PC-3 (cell line): ENCODE data around the gene SLC24A5. TPM values are rescaled to one million over a fixed set of nuclear protein-coding genes. Genes with fewer than 3 reads are reported as not detected.

ENCODE experiments used
- ATAC-seq: fragments of 200-7000 bp; cut with Tn5 transposase; 2 replicates; pipeline ENCODE4 v1.9.1; 2020; ENCODE audit warnings: mild to moderate bottlenecking, moderate library complexity
- BruUV-seq: library from RNA; stranded (reverse); fragments of 400-500 nt; replicated peaks from 2 replicates; lab custom pipeline; 2021; lab: Mats Ljungman, UMichigan
- CTCF ChIA-PET: fragments of 300-600 bp; sonication (Branson Sonifier 250); formaldehyde crosslinking; loops from one replicate; lab custom pipeline; 2022; ENCODE audit warnings: antibody characterized with exemption; lab: Charles Lee
- POLR2A ChIA-PET: fragments of 300-600 bp; sonication (Branson Sonifier 250); formaldehyde crosslinking; loops from one replicate; lab custom pipeline; 2022; ENCODE audit warnings: antibody characterized with exemption; ENCODE audit not compliant: unreplicated experiment; lab: Charles Lee
- DNase-seq: peaks from one replicate; pipeline ENCODE4 v3.0.0-alpha.2; 2015
- H2AFZ ChIP-seq: fragments of 300-600 bp; sonication (generic); 2 replicates; pipeline ENCODE4 v1.6.0; 2016; ENCODE audit warnings: antibody characterized with exemption, low read length
- H3F3A ChIP-seq: fragments of 300-600 bp; sonication (generic); one replicate; pipeline ENCODE4 v1.6.0; 2017; ENCODE audit warnings: antibody characterized with exemption, low read length, control low read depth, mild to moderate bottlenecking; ENCODE audit not compliant: unreplicated experiment
- H3K27ac ChIP-seq: fragments of 300-600 bp; sonication (generic); 2 replicates; pipeline ENCODE4 v1.5.1; 2016; ENCODE audit warnings: mild to moderate bottlenecking, low read length
- H3K27me3 ChIP-seq: fragments of 300-600 bp; sonication (generic); 2 replicates; pipeline ENCODE4 v1.6.1; 2016; ENCODE audit warnings: low read length, mixed read lengths
- H3K36me3 ChIP-seq: fragments of 300-600 bp; sonication (generic); 2 replicates; pipeline ENCODE4 v1.6.1; 2016; ENCODE audit warnings: low read depth, mixed run types, low read length, mixed read lengths
- H3K4me1 ChIP-seq: fragments of 300-600 bp; sonication (generic); 2 replicates; pipeline ENCODE4 v1.5.1; 2016; ENCODE audit warnings: low read length; ENCODE audit not compliant: insufficient read depth
- H3K4me2 ChIP-seq: fragments of 300-600 bp; sonication (generic); 2 replicates; pipeline ENCODE4 v1.6.0; 2016; ENCODE audit warnings: low read length
- H3K4me3 ChIP-seq: fragments of 300-600 bp; sonication (generic); 2 replicates; pipeline ENCODE4 v1.5.1; 2016; ENCODE audit warnings: mild to moderate bottlenecking, low read length, mixed read lengths
- H3K79me2 ChIP-seq: fragments of 300-600 bp; sonication (generic); 2 replicates; pipeline ENCODE4 v1.6.1; 2017; ENCODE audit warnings: low read length, mixed read lengths
- H3K9ac ChIP-seq: fragments of 300-600 bp; sonication (generic); 2 replicates; pipeline ENCODE4 v1.6.0; 2016; ENCODE audit warnings: mild to moderate bottlenecking, low read length
- H3K9me2 ChIP-seq: fragments of 300-600 bp; sonication (generic); replicated peaks from 2 replicates; pipeline ENCODE4 v1.6.1; 2016; ENCODE audit warnings: mixed run types, low read length, mixed read lengths
- H3K9me3 ChIP-seq: fragments of 300-600 bp; sonication (generic); 2 replicates; pipeline ENCODE4 v1.6.1; 2016; ENCODE audit warnings: low read length, mixed read lengths
- H4K20me1 ChIP-seq: fragments of 300-600 bp; sonication (generic); 2 replicates; pipeline ENCODE4 v1.6.1; 2016; ENCODE audit warnings: low read length, mixed read lengths
- CTCF ChIP-seq: fragments of 300-600 bp; sonication (generic); conservative IDR thresholded peaks from 2 replicates; pipeline ENCODE4 v1.5.1; 2017; ENCODE audit warnings: antibody characterized with exemption, low read depth, mild to moderate bottlenecking, low read length
- EZH2 ChIP-seq: fragments of 300-600 bp; sonication (generic); IDR thresholded peaks from one replicate; pipeline ENCODE4 v1.6.1; 2017; ENCODE audit warnings: antibody characterized with exemption, mild to moderate bottlenecking, low read length; ENCODE audit not compliant: unreplicated experiment
- EZH2phosphoT487 ChIP-seq: fragments of 300-600 bp; sonication (generic); IDR thresholded peaks from 2 replicates; pipeline ENCODE4 v1.6.1; 2018; ENCODE audit warnings: mild to moderate bottlenecking, antibody characterized with exemption, low read length, borderline replicate concordance
- intact Hi-C: fragments of 100-400 bp; cut with micrococcal nuclease; formaldehyde crosslinking; loops from 2 replicates; pipeline ENCODE4 v1.9.0; 2023
- total RNA-seq: library from RNA; depleted of rRNA; stranded (reverse); fragments of >200 nt; gene quantifications from 2 replicates; pipeline ENCODE4 v1.2.3, GENCODE V29; 2014

The SLC24A5 gene
- total RNA-seq, 1 experiment from 2014 or later, result not detected

GRCh38 chr15:48143856-48144255 lies 23.1 kb downstream of the SLC24A5 start:
- Histone ChIP-seq H2AFZ (no peak overlapping the region), H3K4me3 (no peak overlapping the region), H3K4me1 (0 out of 2 replicates have a peak, but pooled peaks cover 5% of the 10 kb centered on the region), H3K9me2 (no peaks in the 10 kb centered on the region), H3K36me3 (no peaks in the 10 kb centered on the region), H3K79me2 (no peaks in the 10 kb centered on the region), H4K20me1 (no peaks in the 10 kb centered on the region), H3K4me2 (no peak overlapping the region), H3K9ac (no peak overlapping the region), H3K9me3 (no peaks in the 10 kb centered on the region), H3K27ac (no peak overlapping the region), H3F3A (no peaks in the 10 kb centered on the region), H3K27me3 (no peaks in the 10 kb centered on the region)
- ChIA-PET POLR2A (no interaction called here), CTCF (no interaction called here)
- intact Hi-C loops, result no loop called here
- TF ChIP-seq CTCF (no peak), EZH2phosphoT487 (no peak), EZH2 (no peak)
- peak; percentile 12 for DNase-seq
- no TSS peak for BruUV-seq
- ATAC-seq, result no peak

- no peak overlapping the region for H3K9ac ChIP-seq
- no peaks in the 10 kb centered on the region for H3K79me2 ChIP-seq
- no peak for DNase-seq
- H3K27ac ChIP-seq, result no peak overlapping the region
- TF ChIP-seq CTCF (no peak), EZH2phosphoT487 (no peak), EZH2 (no peak)
- H3F3A ChIP-seq, result no peaks in the 10 kb centered on the region
- ChIA-PET CTCF (no interaction called here), POLR2A (no interaction called here)
- H4K20me1 ChIP-seq, result no peaks in the 10 kb centered on the region
- H3K9me3 ChIP-seq, result no peaks in the 10 kb centered on the region
- H3K4me1 ChIP-seq, result 0 out of 2 replicates have a peak, but pooled peaks cover 8% of the 10 kb centered on the region
- BruUV-seq, result no TSS peak
- H3K27me3 ChIP-seq, result no peaks in the 10 kb centered on the region
- no peak overlapping the region for H3K4me3 ChIP-seq
- H3K4me2 ChIP-seq, result no peak overlapping the region
- H3K36me3 ChIP-seq, result no peaks in the 10 kb centered on the region
- ATAC-seq, result no peak
- no peak overlapping the region for H2AFZ ChIP-seq
- intact Hi-C loops, result no loop called here
- no peaks in the 10 kb centered on the region for H3K9me2 ChIP-seq
Measured at GRCh38 chr15:48144889-48145288, 24.1 kb downstream of the SLC24A5 start.

GRCh38 chr15:48145923-48146322 lies 25.1 kb downstream of the SLC24A5 start:
- no peak overlapping the region for H2AFZ ChIP-seq
- no peak for DNase-seq
- no peaks in the 10 kb centered on the region for H3K9me2 ChIP-seq
- TF ChIP-seq CTCF (no peak), EZH2phosphoT487 (no peak), EZH2 (no peak)
- no peaks in the 10 kb centered on the region for H3K79me2 ChIP-seq
- CTCF ChIA-PET, result no interaction called here
- no peak overlapping the region for H3K9ac ChIP-seq
- H3K36me3 ChIP-seq, result no peaks in the 10 kb centered on the region
- no peaks in the 10 kb centered on the region for H4K20me1 ChIP-seq
- POLR2A ChIA-PET, result no interaction called here
- no peak overlapping the region for H3K4me3 ChIP-seq
- no peaks in the 10 kb centered on the region for H3F3A ChIP-seq
- H3K4me2 ChIP-seq, result no peak overlapping the region
- H3K4me1 ChIP-seq, result 0 out of 2 replicates have a peak, but pooled peaks cover 14% of the 10 kb centered on the region
- intact Hi-C loops, result no loop called here
- no peak for ATAC-seq
- no peaks in the 10 kb centered on the region for H3K27me3 ChIP-seq
- H3K27ac ChIP-seq, result no peak overlapping the region
- no peaks in the 10 kb centered on the region for H3K9me3 ChIP-seq
- BruUV-seq, result no TSS peak
